Endothelial cell of umbilical vein (primary cell): ENCODE results near the gene BAD.

Experiments used
- CTCF ChIP-seq, 2 donors: IDR thresholded peaks; 1 replicate in 1 of 2; 2 replicates in 1 of 2; pipeline ENCODE4 v1.5.1; 2011; ENCODE audit warnings: low read length in 2 of 2, mild to moderate bottlenecking in 2 of 2, moderate library complexity in 2 of 2, control low read depth in 1 of 2, inconsistent platforms in 1 of 2, low read depth in 1 of 2; ENCODE audit not compliant: insufficient read depth in 1 of 2; ENCODE audit errors: extremely low read depth in 1 of 2
- EZH2 ChIP-seq: IDR thresholded peaks from 2 replicates; pipeline ENCODE4 v1.6.1; 2012; ENCODE audit warnings: borderline replicate concordance, low read depth, mild to moderate bottlenecking, moderate library complexity, low read length, inconsistent platforms; ENCODE audit not compliant: severe bottlenecking
- MYC ChIP-seq: IDR thresholded peaks from one replicate; pipeline ENCODE4 v1.6.1; 2011; ENCODE audit warnings: mild to moderate bottlenecking, low read depth, low read length
- POLR2A ChIP-seq: IDR thresholded peaks from 2 replicates; pipeline ENCODE4 v1.6.1; 2012; ENCODE audit warnings: low read depth, mild to moderate bottlenecking, control low read depth, low read length

DNA sequence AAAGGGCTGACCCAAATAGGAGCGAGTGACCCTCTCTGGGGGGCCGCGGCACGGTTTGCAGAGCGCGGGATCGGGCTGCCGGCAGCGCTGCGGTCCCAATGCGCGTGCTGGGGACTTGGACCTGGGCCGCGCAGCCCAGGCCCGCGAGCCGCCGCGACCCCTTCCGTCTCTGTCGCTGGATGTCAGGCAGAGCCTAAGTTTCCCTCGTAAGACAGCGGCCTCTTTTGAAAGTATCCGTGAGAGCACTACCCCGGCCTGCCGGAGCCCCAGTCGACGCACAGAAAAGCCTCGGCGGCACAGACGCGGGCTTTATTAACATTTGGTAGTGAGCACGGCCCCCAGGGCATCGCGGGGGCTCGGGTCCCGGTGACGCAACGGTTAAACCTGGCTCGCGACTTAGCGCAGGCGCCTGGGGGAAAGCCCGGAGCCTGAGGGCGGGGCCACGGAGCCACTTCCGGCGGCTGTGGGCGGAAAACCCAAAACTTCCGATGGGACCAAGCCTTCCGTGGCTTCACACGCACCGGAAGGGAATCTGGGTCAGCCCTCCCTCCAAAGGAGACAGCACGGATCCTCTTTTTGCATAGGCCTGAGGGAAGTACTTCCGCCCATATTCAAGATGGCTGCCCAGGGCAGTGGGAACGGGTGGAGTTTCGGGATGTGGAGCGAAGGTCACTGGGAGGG lies 14.8 kb downstream of the BAD start:
- no peak for TF ChIP-seq CTCF (IDR thresholded peaks at IDR 0.05; ENCODE audit: extremely low read depth in 1 of 2, insufficient read depth in 1 of 2, low read depth in 1 of 2, low read length in 2 of 2)
- TF ChIP-seq MYC = no peak
- TF ChIP-seq EZH2 = no peak
- TF ChIP-seq POLR2A = peak; percentile 73
